ENCODE measurements around the gene ASF1A. TPM values are rescaled to one million over a fixed set of nuclear protein-coding genes. Genes with fewer than 3 reads are reported as not detected.

The ASF1A gene
- total and polyA plus RNA-seq, 2 of the 13 experiments (the other 11 are each of a cell fraction or from before 2014, with no cell fraction given) = 14.5 to 49.9 TPM

GRCh38 chr6:118931436-118931835, 37.5 kb downstream of the ASF1A start (continued):
- no peak for TF ChIP-seq CTCF (CRISPR knock-in tag; IDR thresholded peaks at IDR 0.05)
- no peak for TF ChIP-seq NCOA5 (CRISPR knock-in tag; IDR thresholded peaks at IDR 0.05)
- no peak for TF ChIP-seq MEIS1 (CRISPR knock-in tag; IDR thresholded peaks at IDR 0.05; ENCODE audit: borderline replicate concordance)
- no peak for TF ChIP-seq ZNF816 (CRISPR knock-in tag; IDR thresholded peaks at IDR 0.05; ENCODE audit: borderline replicate concordance)
- no peak for TF ChIP-seq FOXA3 (CRISPR knock-in tag; IDR thresholded peaks at IDR 0.05)
- TF ChIP-seq ATM (IDR thresholded peaks at IDR 0.05; ENCODE audit: borderline replicate concordance) = no peak
- no peak for TF ChIP-seq ZNF441 (CRISPR knock-in tag; IDR thresholded peaks at IDR 0.05; ENCODE audit: borderline replicate concordance)
- no peak for TF ChIP-seq SIX1 (CRISPR knock-in tag; IDR thresholded peaks at IDR 0.05; ENCODE audit: borderline replicate concordance)
- TF ChIP-seq AGO2 (optimal IDR thresholded peaks at IDR 0.05; ENCODE audit: low read depth, low read length) = no peak
- no peak for TF ChIP-seq ZNF543 (CRISPR knock-in tag; IDR thresholded peaks at IDR 0.05)
- TF ChIP-seq GPN1 (CRISPR knock-in tag; IDR thresholded peaks at IDR 0.05; ENCODE audit: borderline replicate concordance) = no peak

GRCh38 chr6:118932421-118932820, 38.5 kb downstream of the ASF1A start:
- H4K20me1 ChIP-seq (ENCODE audit: insufficient read depth, low read length) = no peaks in the 10 kb centered on the region; the same call in 1 of the 2 replicates
- no peaks in the 10 kb centered on the region; a peak in 1 of 5 replicates for H3K27me3 ChIP-seq (ENCODE audit: control insufficient read depth in 1 of 2, insufficient read depth in 2 of 2, low read length in 2 of 2)
- intact Hi-C loops (cut with micrococcal nuclease; ENCODE audit: unreplicated experiment) (loop anchor here (1.0 to 10.0 kb wide), 2 partner anchors 31 to 1072 kb away; no protein-coding TSS in a partner anchor), in situ Hi-C loops (cut with HindIII; ENCODE audit: extremely low pct_ligation_motif_present, low pct_unique_long_range_greater_than_20kb) (no loop called here)
- H2AFZ ChIP-seq (ENCODE audit: low read length) = no peak overlapping the region
- DNase-seq (ENCODE audit: low spot score) (no peak), FAIRE-seq (no peak), ATAC-seq (no peak)
- ChIA-PET CTCF (ENCODE audit: low intra/inter-chr PET ratio, low total read pairs) (no interaction called here), POLR2A (no interaction called here)
- no peak overlapping the region for H3K27ac ChIP-seq (ENCODE audit: extremely low read length, insufficient read depth, low read length)
- no peak overlapping the region for H3K4me3 ChIP-seq (replicated peaks in 1 of 3; ENCODE audit: insufficient read depth in 1 of 3, low read depth in 2 of 3, low read length in 3 of 3)
- 90% methylated on average over 2 of the region's 2 CpGs for WGBS (ENCODE audit: low lambda C conversion rate)
- no peaks in the 10 kb centered on the region for H3K9me3 ChIP-seq (ENCODE audit: low read length)
- H3K36me3 ChIP-seq (replicated peaks in 1 of 2; ENCODE audit: control insufficient read depth in 1 of 2, insufficient read depth in 2 of 2, low read length in 2 of 2) = peaks cover 3 to 22% of the 10 kb centered on the region in 2 experiments; a peak in 3 of 5 replicates
- no peak overlapping the region for H3K4me2 ChIP-seq (ENCODE audit: low read depth, low read length)
- H3K4me1 ChIP-seq (ENCODE audit: insufficient read depth, low read length) = peaks cover 31% of the 10 kb centered on the region
- H3K9ac ChIP-seq (ENCODE audit: insufficient read depth, low read depth, low read length) = no peak overlapping the region
- BruUV-seq (replicated peaks) = no TSS peak
- peaks cover 20% of the 10 kb centered on the region for H3K79me2 ChIP-seq (ENCODE audit: insufficient read depth, low read length)
- TF ChIP-seq MZF1 (CRISPR knock-in tag; IDR thresholded peaks at IDR 0.05; ENCODE audit: borderline replicate concordance) = no peak
- no peak for TF ChIP-seq ZNF546 (CRISPR knock-in tag; conservative IDR thresholded peaks at IDR 0.05)
- TF ChIP-seq PTBP1 (IDR thresholded peaks at IDR 0.05; ENCODE audit: low read depth, low read length, poor library complexity, severe bottlenecking) = no peak
- no peak for TF ChIP-seq SNAPC5 (CRISPR knock-in tag; IDR thresholded peaks at IDR 0.05; ENCODE audit: borderline replicate concordance)
- no peak for TF ChIP-seq ZNF563 (CRISPR knock-in tag; IDR thresholded peaks at IDR 0.05)
- TF ChIP-seq, protein P1, sequence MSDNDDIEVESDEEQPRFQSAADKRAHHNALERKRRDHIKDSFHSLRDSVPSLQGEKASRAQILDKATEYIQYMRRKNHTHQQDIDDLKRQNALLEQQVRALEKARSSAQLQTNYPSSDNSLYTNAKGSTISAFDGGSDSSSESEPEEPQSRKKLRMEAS (IDR thresholded peaks at IDR 0.05) = no peak
- TF ChIP-seq NR3C1 (CRISPR knock-in tag; IDR thresholded peaks at IDR 0.05) = no peak
- no peak for TF ChIP-seq NBN (conservative IDR thresholded peaks at IDR 0.05)
- TF ChIP-seq PLSCR1 (CRISPR knock-in tag; IDR thresholded peaks at IDR 0.05; ENCODE audit: borderline replicate concordance) = no peak
- TF ChIP-seq ZBTB7A (CRISPR knock-in tag; IDR thresholded peaks at IDR 0.05) = no peak
